Right renal pelvis (tissue), 4 donors: Measurements from ENCODE around the gene OGG1. TPM values are rescaled to one million over a fixed set of nuclear protein-coding genes. Genes with fewer than 3 reads are reported as not detected.
"Not testable (repeated sequence)": the region's sequence is repeated elsewhere in the genome, so short reads cannot be mapped to it uniquely, and the experiment has no call there.

Experiments
- DNase-seq, 4 donors: peaks; one replicate each; pipeline ENCODE4 v3.0.0-alpha.2; 2013; ENCODE audit warnings: low read depth in 4 of 4, low spot score in 3 of 4, missing footprints in 1 of 4
- polyA plus RNA-seq, 4 donors: library from polyadenylated mRNA; unstranded; fragments of 120-200 nt; gene quantifications; one replicate each; pipeline ENCODE4 v1.2.1, GENCODE V29; 2013; ENCODE audit not compliant: insufficient read length in 4 of 4

Gene OGG1
- polyA plus RNA-seq, 4 donors, result 47.6 to 61.9 (median 56.1) TPM

GRCh38 chr3:9760779-9761505, 11.2 kb downstream of the OGG1 start:
- no peak for DNase-seq

- no peak for DNase-seq
Measured at GRCh38 chr3:9761919-9762318, 12.2 kb downstream of the OGG1 start.

DNA sequence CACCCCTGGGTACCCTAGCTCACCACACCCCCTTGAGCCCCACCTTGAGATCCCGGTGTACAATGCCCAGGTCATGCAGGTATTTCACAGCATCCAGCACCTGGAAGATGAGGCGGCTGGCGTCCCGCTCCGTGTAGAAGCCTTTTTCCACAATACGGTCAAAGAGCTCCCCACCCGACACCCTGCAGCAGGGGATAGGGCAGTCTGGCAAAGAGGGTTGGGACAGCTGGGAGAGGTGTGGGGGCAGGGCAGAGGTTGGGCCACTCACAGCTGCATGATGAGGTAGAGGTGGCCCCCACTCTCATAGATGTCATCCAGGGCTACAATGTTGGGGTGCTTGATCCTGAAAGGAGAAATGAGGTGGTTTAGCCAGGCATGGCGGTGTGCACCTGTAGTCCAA, 13.1 kb downstream of the OGG1 start:
- no peak for DNase-seq

DNA sequence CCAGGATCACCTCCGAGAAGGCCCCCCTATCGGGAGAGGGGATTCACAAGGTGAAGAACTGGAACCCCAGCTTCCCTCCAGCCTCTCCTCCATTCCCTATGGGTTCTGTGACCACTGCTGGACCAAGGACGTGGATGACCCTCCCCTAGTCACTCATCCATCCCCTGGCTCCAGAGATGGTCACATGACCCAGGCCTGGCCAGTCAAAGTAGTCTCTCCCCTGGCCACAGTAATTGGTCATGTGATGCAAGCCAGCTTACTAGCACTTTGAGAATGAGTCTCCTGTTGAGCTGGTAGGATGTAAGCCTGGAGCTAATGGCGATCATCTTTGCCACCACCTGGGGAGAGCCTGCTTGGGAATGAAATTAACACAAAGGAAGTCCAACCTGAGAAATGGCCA, 16.1 kb downstream of the OGG1 start:
- no peak for DNase-seq

GRCh38 chr3:9767418-9767817, 17.7 kb downstream of the OGG1 start:
- no peak for DNase-seq

GRCh38 chr3:9768141-9768775, 18.5 kb downstream of the OGG1 start:
- no peak for DNase-seq

DNA sequence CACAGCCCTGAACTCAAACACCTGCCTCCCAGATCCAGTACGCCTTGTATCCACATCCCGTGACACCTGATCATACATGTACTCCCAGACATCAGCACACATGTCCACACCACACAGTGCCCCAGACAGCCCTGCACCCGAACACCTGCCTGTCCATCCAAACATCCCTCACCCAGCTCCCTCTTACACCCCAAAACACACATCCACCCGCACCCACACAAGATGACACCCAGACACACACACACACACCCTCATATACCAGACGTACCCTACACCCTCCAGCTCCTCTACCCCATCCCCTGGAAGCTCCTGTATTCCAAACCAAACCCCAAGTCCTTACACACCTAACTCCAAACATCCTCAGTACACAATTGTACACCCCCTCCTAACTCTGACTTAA, 19.3 kb downstream of the OGG1 start:
- DNase-seq, result no peak

DNA sequence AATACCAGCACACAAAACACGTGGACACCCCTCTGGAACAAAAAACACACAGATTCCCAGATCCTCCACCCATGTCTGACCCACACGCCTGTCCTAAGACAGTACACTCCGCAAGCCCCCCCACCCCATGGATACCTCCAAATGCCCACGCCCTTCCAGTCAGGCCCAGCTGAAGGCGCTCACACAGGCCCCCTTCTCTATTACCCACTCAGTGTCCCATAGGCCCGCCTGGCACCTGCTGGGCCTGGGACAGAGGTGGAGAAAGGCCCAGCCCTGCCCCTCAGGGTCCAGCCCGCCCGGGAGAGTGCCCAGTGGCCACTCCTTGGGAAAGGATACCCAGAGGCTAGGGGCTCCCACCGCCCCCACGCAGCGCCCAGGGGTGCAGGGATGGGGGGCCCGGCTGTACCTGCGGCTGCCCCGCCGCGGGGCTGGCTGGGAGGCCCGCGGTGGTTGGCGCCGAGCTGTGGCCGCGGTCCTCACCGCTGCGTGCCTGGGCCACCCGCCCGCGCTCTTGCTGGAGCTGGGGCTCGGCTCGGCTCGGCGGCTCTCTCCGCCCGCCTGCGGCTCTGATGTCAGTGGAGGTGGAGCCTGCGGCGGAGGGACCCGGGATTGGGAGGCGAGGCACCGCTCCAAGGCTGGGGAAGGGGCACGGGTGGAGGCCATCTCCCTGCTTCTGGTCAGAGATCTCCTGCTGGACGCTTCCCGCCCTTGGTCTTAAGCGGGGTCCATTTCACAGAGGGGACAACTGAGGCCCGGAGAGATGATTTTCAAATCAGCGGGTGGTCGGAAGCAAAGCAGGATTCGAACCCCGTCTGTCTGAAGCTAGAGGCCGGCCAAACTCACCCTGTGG, 19.9 kb downstream of the OGG1 start, which contains the start of gene CAMK1:
TSS of gene CAMK1 (minus strand) at position 522 of the 850 bp plus-strand sequence. CDS start 2,198 bp downstream, outside the sequence.
- peak in 2 of 4 donors; percentile 31 to 63 for DNase-seq

DNA sequence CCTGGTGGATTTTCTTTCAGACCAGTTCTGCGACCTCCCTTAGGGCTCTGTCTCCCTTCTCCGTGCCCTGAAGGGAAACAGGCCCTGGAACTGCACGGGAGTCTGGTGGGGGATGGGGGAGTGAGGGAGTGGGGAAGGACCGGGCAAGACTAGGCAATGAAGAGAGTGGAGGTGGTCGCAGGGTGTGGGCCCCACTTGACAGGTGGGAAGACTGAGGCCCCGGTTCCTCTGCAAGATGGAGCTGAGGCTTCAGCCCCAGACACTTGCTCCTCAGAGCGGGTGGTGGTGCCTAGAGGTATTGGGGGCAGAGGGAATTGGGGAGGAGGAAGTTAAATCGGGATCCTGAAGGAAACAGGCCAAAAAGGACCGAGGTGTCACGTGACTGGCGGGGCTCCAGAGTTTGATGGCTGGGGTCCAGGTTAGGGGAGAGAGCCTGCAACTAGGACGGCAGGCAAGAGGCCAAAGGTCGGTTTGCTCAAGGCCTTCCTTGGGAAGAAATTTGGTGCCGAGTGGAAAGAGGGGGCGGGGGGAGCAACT, 20.6 kb downstream of the OGG1 start:
- peak in 2 of 4 donors; percentile 50 to 54 for DNase-seq

GRCh38 chr3:9771007-9771406, 21.3 kb downstream of the OGG1 start:
- not testable (repeated sequence) for DNase-seq

GRCh38 chr3:9776896-9777693, 27.3 kb downstream of the OGG1 start:
- DNase-seq, result no peak

GRCh38 chr3:9777694-9778021, 27.9 kb downstream of the OGG1 start:
- no peak for DNase-seq

DNA sequence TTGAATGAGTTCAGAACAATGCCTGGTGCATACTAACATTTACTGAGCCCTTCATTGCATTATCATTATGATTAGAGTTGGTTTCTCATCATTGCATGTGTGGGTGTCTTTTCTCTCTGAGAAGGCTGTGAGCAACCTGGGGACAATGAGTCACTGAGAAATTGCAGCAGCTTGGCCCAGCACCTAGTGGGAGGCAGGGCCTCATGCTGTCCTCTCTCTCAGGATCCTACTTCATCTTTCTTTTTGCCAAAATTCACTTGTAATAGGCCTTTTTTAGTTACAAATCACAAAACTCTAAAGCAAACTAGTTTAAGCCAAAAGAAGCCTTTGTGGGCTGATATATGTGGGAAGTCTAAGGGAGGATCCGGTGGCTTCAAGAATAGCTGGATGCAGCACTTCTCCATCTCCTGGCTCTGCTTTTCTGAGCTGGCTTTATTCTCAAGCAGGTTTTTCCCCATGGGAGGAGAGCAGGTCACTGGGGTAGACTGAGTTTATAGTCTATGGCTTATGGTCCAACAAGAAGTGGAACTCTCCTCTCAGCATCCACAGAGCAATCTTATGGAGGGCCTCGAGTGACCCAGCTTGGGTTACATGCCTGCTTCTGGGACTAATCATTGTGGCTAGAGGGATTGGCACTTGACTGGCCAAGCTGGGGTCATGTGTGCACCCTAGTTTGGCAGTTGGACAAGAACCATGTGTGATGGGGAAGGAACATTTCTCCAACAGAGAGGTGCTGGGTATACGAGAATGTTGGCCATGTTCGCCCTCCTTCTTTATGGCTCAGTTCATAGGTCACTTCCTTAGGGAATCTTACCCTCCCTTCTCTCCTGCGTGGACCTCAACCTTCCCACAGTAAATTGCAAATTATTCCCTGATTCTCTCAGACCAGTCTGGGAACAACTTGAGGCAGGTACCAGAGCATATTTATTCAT, 28.7 kb downstream of the OGG1 start:
- no peak for DNase-seq

DNA sequence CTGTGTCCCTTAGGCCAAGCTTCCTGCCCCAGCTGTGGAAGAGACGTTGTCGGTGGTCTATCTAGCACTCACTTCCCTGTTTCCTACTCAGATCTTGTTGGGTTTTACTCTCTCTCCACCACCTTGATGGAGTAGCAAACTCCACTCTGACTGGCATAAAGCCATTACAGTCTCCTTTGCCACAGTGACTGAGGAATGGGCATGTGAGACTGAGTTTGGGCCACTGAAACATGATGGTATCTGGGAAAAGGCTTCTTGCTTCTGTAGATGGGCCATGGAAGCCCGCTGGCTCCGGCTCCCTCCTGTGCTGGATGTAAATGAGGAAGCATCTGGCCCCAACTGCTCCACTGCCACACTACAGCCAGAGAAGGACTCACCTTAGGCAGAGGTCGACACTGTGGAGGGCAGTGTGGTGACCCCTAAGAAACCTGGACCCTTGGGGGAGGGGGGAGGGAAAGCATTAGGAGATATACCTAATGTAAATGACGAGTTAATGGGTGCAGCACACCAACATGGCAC, 29.4 kb downstream of the OGG1 start:
- no peak for DNase-seq

- no peak for DNase-seq
Measured at GRCh38 chr3:9779721-9780457, 30.1 kb downstream of the OGG1 start.

- no peak for DNase-seq
Measured at GRCh38 chr3:9780458-9780812, 30.7 kb downstream of the OGG1 start.

GRCh38 chr3:9780910-9781309, 31.2 kb downstream of the OGG1 start:
- no peak for DNase-seq

GRCh38 chr3:9781551-9781950, 31.8 kb downstream of the OGG1 start:
- DNase-seq, result no peak
